Measurements from ENCODE around the gene SH3PXD2B.

SH3PXD2B gene

GRCh38 chr5:172454358-172455086 lies at the start of gene SH3PXD2B:
SH3PXD2B (minus strand) TSS chr5:172454525; CDS start chr5:172454352, 173 bp downstream.
- no peak for FAIRE-seq

GRCh38 chr5:172502969-172503368 lies 48.6 kb upstream of the SH3PXD2B start:
- no peak for FAIRE-seq

- no peak for FAIRE-seq
These were observed 48.1 kb upstream of the SH3PXD2B start for GRCh38 chr5:172502410-172502809.

- no peak for FAIRE-seq
These were observed 47.5 kb upstream of the SH3PXD2B start for GRCh38 chr5:172501708-172502320.

GRCh38 chr5:172499287-172499686 lies 45.0 kb upstream of the SH3PXD2B start:
- FAIRE-seq = no peak

GRCh38 chr5:172498431-172499129 lies 44.3 kb upstream of the SH3PXD2B start:
- FAIRE-seq = no peak

GRCh38 chr5:172497591-172498255 lies 43.4 kb upstream of the SH3PXD2B start:
- no peak for FAIRE-seq

GRCh38 chr5:172496671-172497371 lies 42.5 kb upstream of the SH3PXD2B start:
- FAIRE-seq = no peak

GRCh38 chr5:172494630-172495505 lies 40.5 kb upstream of the SH3PXD2B start:
- no peak for FAIRE-seq

GRCh38 chr5:172493906-172494305 lies 39.6 kb upstream of the SH3PXD2B start:
- no peak for FAIRE-seq

GRCh38 chr5:172493461-172493860 lies 39.1 kb upstream of the SH3PXD2B start:
- no peak for FAIRE-seq

- FAIRE-seq = no peak
These were observed 38.7 kb upstream of the SH3PXD2B start for GRCh38 chr5:172493002-172493401.

GRCh38 chr5:172492097-172492840 lies 37.9 kb upstream of the SH3PXD2B start:
- no peak for FAIRE-seq

- FAIRE-seq = no peak
These were observed 37.2 kb upstream of the SH3PXD2B start for GRCh38 chr5:172491481-172491880.

- no peak for FAIRE-seq
These were observed 36.5 kb upstream of the SH3PXD2B start for GRCh38 chr5:172490514-172491461.

- no peak for FAIRE-seq
These were observed 33.9 kb upstream of the SH3PXD2B start for GRCh38 chr5:172488221-172488620.

GRCh38 chr5:172487671-172488070 lies 33.3 kb upstream of the SH3PXD2B start:
- FAIRE-seq = no peak

GRCh38 chr5:172486912-172487311 lies 32.6 kb upstream of the SH3PXD2B start:
- no peak for FAIRE-seq

- FAIRE-seq = no peak
These were observed 32.1 kb upstream of the SH3PXD2B start for GRCh38 chr5:172486451-172486850.

Data from endometrium (tissue), 2 donors.